HG03378 (cell line): ENCODE results near the gene RB1.

Source experiments
- ATAC-seq: cut with Tn5 transposase; IDR thresholded peaks from one replicate; pipeline ENCODE4 v1.9.1; 2021; ENCODE audit warnings: mild to moderate bottlenecking, moderate library complexity; ENCODE audit not compliant: unreplicated experiment

The RB1 gene

GRCh38 chr13:48303359-48304142 is at the start of gene RB1:
RB1 (plus strand) TSS chr13:48303751; CDS start chr13:48303913, 162 bp downstream.
- peak; percentile 52 for ATAC-seq

GRCh38 chr13:48253849-48254248 is 49.7 kb upstream of the RB1 start:
- ATAC-seq: no peak

GRCh38 chr13:48255090-48255489 is 48.5 kb upstream of the RB1 start:
- no peak for ATAC-seq

GRCh38 chr13:48255954-48256353 is 47.6 kb upstream of the RB1 start:
- ATAC-seq: no peak

- no peak for ATAC-seq
Observed at GRCh38 chr13:48258002-48258401, 45.5 kb upstream of the RB1 start.

GRCh38 chr13:48258430-48258829 is 45.1 kb upstream of the RB1 start:
- no peak for ATAC-seq

GRCh38 chr13:48260970-48261369 is 42.6 kb upstream of the RB1 start:
- ATAC-seq: no peak

GRCh38 chr13:48263196-48263595 is 40.4 kb upstream of the RB1 start:
- ATAC-seq: no peak

- no peak for ATAC-seq
Observed at GRCh38 chr13:48264058-48264457, 39.5 kb upstream of the RB1 start.

GRCh38 chr13:48265217-48265815 is 38.2 kb upstream of the RB1 start:
- ATAC-seq: no peak

- ATAC-seq: no peak
Observed at GRCh38 chr13:48266150-48266549, 37.4 kb upstream of the RB1 start.

GRCh38 chr13:48266701-48267639 is 36.6 kb upstream of the RB1 start:
- ATAC-seq: no peak

GRCh38 chr13:48268019-48268418 is 35.5 kb upstream of the RB1 start:
- no peak for ATAC-seq

GRCh38 chr13:48273346-48273745 is 30.2 kb upstream of the RB1 start:
- no peak for ATAC-seq

GRCh38 chr13:48275507-48275906 is 28.0 kb upstream of the RB1 start:
- ATAC-seq: no peak

- no peak for ATAC-seq
Observed at GRCh38 chr13:48278806-48279205, 24.7 kb upstream of the RB1 start.

GRCh38 chr13:48281556-48281955 is 22.0 kb upstream of the RB1 start:
- ATAC-seq: no peak

GRCh38 chr13:48291730-48292129 is 11.8 kb upstream of the RB1 start:
- ATAC-seq: no peak

GRCh38 chr13:48292650-48293049 is 10.9 kb upstream of the RB1 start:
- no peak for ATAC-seq

- ATAC-seq: no peak
Observed at GRCh38 chr13:48294653-48295052, 8.9 kb upstream of the RB1 start.

GRCh38 chr13:48295271-48295670 is 8.3 kb upstream of the RB1 start:
- ATAC-seq: no peak
